ENCODE data around the gene AKT3. TPM values are rescaled to one million over a fixed set of nuclear protein-coding genes. Genes with fewer than 3 reads are reported as not detected.

AKT3 gene
- total RNA-seq, 1 experiment from 2014 or later: 40.4 TPM

DNA sequence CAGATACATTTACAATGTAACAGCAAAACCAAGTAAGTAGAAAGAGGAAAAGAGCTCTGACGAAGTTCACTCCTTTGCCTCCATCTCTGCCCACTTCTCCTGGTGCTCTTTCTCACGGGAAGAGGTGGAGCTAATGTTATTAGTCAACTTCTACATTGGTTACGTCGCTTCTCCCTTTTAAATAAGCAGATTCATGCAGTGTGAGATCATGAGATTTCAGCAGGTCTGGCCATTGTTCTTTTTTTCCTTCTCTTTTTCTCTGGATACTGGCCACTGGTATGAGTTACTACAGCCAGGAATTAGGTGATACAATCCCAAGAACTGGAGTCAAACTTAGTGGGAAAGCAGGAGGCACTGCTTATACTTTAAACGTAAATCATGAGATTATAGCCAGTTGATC lies 207.1 kb downstream of the AKT3 start:
- Histone ChIP-seq H3K9me3 (replicated peaks) (peaks cover 10% of the 10 kb centered on the region; the same call in 1 of the 2 replicates), H3K4me3 (no peak overlapping the region), H3K36me3 (peaks cover 16% of the 10 kb centered on the region; the same call in 1 of the 2 replicates), H3K27me3 (no peaks in the 10 kb centered on the region), H3K4me1 (no peaks in the 10 kb centered on the region), H3K27ac (no peak overlapping the region)
- DNase-seq: no peak

DNA sequence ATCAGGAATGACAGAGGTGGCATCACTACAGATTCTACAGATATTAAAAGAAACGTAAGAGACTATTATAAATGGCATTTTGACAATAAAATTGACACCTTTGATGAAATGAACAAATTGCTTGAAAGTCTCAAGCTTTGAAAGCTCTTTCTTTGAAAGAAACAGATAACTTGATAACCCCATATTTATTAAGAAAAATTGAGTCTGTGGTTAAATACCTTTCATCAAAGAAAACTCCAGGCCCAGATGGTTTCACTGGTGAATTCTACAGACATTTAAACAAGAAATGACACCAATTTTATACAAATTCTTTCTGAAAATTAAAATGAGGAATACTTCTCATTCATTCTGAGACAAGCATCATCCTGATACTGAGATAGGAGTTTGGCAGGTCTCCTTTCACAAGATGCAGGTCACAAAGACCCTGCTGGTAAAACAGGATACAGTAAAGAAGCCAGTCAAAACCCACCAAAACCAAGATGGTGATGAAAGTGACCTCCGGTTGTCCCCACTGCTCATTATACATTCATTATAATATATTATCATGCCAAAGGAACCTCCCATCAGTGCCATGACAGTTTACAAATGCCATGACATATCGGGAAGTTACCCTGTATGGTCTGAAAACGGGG lies 210.9 kb downstream of the AKT3 start:
- no peak overlapping the region for H3K27ac ChIP-seq
- no peaks in the 10 kb centered on the region for H3K27me3 ChIP-seq
- H3K36me3 ChIP-seq: peaks cover 12% of the 10 kb centered on the region; the same call in 1 of the 2 replicates
- 0 out of 2 replicates have a peak, but pooled peaks cover 3% of the 10 kb centered on the region for H3K9me3 ChIP-seq (replicated peaks)
- H3K4me1 ChIP-seq: no peaks in the 10 kb centered on the region
- no peak for DNase-seq
- H3K4me3 ChIP-seq: no peak overlapping the region

DNA sequence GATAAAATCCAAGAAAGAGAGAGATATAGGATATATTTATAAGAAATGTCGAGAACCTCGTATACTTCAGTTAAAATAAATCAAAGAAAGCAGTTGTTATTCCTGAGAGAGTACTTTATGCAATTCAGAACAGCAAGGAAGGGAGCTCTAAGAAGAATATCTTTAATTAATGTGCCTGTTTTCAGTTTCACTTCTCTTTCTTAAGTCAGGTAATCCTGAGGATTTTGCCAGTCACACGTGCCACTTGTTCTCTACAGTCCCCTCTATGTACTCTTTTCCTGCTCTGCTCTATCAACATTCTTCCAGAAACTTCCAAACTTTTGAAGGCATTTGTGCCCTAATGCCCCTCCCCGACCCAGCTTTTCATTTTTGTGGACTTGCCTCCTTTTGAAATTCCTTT lies 211.9 kb downstream of the AKT3 start:
- H3K36me3 ChIP-seq: peaks cover 12% of the 10 kb centered on the region; the same call in 1 of the 2 replicates
- H3K4me1 ChIP-seq: no peaks in the 10 kb centered on the region
- no peaks in the 10 kb centered on the region for H3K27me3 ChIP-seq
- no peak overlapping the region for H3K4me3 ChIP-seq
- H3K27ac ChIP-seq: no peak overlapping the region
- DNase-seq: no peak
- 0 out of 2 replicates have a peak, but pooled peaks cover 3% of the 10 kb centered on the region for H3K9me3 ChIP-seq (replicated peaks)

DNA sequence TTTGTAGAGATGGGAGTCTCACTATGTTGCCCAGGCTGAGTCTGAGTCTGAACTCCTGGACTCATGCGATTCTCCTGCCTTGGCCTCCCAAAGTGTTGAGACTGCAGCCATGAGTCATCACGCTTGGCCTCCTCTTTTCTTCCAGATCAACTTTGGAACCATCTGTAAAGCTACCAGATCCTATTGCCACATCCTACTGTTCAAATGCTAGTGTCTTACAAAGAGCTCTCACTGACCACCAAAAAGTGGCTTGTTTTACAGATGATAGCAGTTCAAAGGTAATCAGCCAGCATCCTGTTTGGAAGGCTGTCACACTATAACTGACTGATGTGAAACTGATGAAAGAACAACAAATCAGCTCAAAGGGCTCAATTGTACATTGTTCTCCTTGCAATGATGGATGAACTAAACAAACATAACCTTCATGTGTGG lies 221.6 kb downstream of the AKT3 start:
- Histone ChIP-seq H3K9me3 (replicated peaks) (peaks cover 5% of the 10 kb centered on the region; the same call in 1 of the 2 replicates), H3K4me3 (no peak overlapping the region), H3K36me3 (peaks cover 7% of the 10 kb centered on the region; the same call in 1 of the 2 replicates), H3K27ac (no peak overlapping the region), H3K4me1 (no peaks in the 10 kb centered on the region), H3K27me3 (no peaks in the 10 kb centered on the region)
- DNase-seq: no peak

DNA sequence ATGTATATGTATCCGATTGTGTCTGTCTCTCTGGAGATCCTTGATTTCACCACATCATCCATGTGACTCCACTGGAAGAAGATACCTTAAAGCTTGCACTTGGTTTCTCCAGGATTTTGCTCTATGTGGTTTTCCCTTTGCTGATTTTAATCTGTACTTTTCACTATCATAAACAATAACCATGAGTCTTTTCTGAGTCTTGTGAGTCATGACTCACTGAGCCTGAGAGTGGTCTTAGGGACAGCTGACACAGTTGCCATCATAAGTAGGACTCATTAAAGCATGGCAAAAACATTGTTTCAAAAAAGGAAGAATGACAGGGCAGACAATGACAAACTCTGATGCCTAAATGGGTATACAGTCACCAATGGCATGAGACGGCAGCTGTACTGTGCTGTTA lies 226.2 kb downstream of the AKT3 start:
- Histone ChIP-seq H3K27ac (no peak overlapping the region), H3K36me3 (peaks cover 9% of the 10 kb centered on the region), H3K4me3 (no peak overlapping the region), H3K9me3 (replicated peaks) (peaks cover 9% of the 10 kb centered on the region; the same call in 1 of the 2 replicates), H3K4me1 (no peaks in the 10 kb centered on the region), H3K27me3 (no peaks in the 10 kb centered on the region)
- no peak for DNase-seq

DNA sequence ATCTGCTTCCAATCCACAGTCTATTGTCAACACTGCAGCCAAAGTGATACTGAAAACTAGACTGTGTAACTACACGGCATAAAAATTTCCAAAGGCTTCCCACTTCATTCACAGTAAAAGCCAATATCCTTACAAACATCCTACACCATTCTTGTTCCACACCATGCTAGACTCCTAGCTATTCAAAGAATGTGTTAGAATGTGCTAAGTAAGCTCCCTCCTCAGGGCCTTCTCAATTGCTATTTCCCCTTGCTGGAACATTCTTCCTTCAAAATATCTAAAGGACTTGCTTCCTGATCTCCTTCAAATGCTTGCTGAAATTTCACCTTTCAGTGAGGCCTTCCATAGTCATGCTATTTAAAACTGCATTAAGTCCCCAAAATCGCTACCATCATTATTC lies 228.1 kb downstream of the AKT3 start:
- peaks cover 9% of the 10 kb centered on the region; the same call in 1 of the 2 replicates for H3K9me3 ChIP-seq (replicated peaks)
- no peak overlapping the region for H3K4me3 ChIP-seq
- H3K4me1 ChIP-seq: no peaks in the 10 kb centered on the region
- H3K27me3 ChIP-seq: no peaks in the 10 kb centered on the region
- H3K27ac ChIP-seq: no peak overlapping the region
- peaks cover 9% of the 10 kb centered on the region for H3K36me3 ChIP-seq
- no peak for DNase-seq

DNA sequence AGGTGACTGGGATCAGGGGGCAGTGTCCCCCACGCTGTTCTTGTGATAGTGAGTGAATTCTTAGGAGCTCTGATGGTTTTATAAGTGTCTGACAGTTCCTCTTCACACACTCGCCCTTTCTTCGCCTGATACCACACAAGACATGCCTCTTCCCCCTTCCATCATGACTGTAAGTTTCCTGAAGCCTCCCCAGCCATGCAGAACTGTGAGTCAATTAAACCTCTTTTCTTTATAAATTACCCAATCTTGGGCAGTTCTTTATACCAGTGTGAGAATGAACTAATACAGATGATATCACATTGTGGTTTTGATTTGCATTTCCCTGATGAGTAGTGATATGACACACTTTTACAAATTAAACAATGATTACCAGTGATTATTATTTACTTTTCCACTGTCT lies 229.9 kb downstream of the AKT3 start:
- no peak for DNase-seq
- Histone ChIP-seq H3K9me3 (replicated peaks) (peaks cover 9% of the 10 kb centered on the region; the same call in 1 of the 2 replicates), H3K36me3 (peaks cover 9% of the 10 kb centered on the region), H3K4me3 (no peak overlapping the region), H3K27me3 (no peaks in the 10 kb centered on the region), H3K4me1 (no peaks in the 10 kb centered on the region), H3K27ac (no peak overlapping the region)

DNA sequence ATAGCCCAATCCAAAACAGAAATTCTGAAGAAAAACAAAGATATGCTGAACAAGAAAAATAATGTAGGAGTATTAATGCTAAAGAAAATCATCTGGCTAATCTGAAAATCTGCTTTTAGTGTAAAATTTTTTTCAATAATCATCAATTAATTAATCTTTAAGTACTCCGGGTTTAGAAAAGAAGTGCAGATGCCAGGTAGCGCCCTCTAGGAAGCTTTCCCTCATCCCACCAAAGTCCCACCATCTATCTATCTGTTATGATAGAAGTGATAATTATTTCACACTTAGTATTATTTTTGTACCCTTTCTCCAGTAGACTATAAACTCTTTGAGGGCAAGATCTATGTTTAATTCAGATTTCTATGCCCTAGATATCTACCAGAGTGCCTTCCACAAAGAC lies 240.3 kb downstream of the AKT3 start:
- Histone ChIP-seq H3K9me3 (replicated peaks) (no peaks in the 10 kb centered on the region), H3K27ac (no peak overlapping the region), H3K27me3 (no peaks in the 10 kb centered on the region), H3K36me3 (peaks cover 8% of the 10 kb centered on the region; the same call in 1 of the 2 replicates), H3K4me1 (no peaks in the 10 kb centered on the region), H3K4me3 (no peak overlapping the region)
- no peak for DNase-seq

DNA sequence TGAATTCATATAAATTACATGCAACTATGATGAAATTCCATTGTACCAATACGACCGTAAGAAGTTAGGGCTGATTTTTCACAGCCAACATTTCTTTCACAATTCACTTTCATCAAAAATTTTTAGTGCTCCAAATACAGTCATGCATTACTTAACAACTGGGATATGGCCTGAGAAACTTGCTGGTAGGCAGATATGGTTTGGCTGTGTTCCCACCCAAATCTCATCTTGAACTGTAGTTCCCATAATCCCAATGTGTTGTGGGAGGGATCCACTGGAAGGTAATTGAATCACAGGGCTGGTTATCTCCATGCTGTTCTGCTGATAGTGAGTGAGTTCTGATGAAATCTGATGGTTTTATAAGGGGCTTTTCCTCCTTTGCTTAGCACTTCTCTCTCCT lies 244.4 kb downstream of the AKT3 start:
- DNase-seq: no peak
- peaks cover 12% of the 10 kb centered on the region for H3K36me3 ChIP-seq
- no peaks in the 10 kb centered on the region for H3K4me1 ChIP-seq
- no peak overlapping the region for H3K27ac ChIP-seq
- H3K9me3 ChIP-seq (replicated peaks): no peaks in the 10 kb centered on the region
- H3K27me3 ChIP-seq: no peaks in the 10 kb centered on the region
- no peak overlapping the region for H3K4me3 ChIP-seq

DNA sequence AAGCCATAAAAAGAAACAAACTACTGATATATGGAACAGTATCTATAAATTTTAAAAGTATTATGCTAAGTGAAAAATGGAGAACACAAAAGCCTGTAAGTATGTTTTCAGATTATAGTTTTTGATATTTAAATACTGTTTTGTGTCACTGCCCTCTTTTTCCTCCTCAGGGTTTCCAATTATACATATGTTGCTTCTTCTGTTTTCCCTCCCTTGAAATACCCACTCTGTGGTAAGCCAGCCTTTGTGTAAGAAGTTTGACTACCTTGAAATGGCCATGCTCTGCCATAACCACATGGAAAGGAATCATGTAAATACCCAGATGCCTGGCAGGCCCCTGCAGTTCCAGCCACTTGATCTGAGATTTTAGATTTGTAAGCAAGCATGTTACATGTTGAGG lies 248.3 kb downstream of the AKT3 start:
- no peak overlapping the region for H3K27ac ChIP-seq
- no peak for DNase-seq

DNA sequence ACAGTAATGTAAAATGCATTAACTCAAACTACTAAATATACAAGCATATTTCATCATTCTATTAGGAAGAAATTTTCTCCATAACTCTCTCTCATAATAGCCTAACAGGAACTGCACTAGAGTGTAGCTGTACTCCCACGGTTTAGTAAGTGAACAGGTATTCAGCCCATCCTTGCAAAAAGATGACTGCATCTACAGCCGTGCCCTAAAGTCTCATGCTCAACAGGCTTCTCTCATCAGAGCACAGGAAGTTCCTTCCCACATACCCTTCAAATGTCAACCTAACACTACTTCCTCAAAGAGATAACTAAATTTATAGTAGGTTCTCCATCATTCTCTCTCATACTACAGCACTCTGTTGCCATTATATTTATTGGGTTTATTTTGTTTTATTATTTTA lies 251.6 kb downstream of the AKT3 start:
- DNase-seq: no peak
- Histone ChIP-seq H3K27ac (no peak overlapping the region), H3K36me3 (peaks cover 11% of the 10 kb centered on the region), H3K4me1 (no peaks in the 10 kb centered on the region), H3K9me3 (replicated peaks) (no peaks in the 10 kb centered on the region), H3K4me3 (no peak overlapping the region), H3K27me3 (no peaks in the 10 kb centered on the region)

More for the DNA sequence above, 248.3 kb downstream of the AKT3 start:
- no peak overlapping the region for H3K4me3 ChIP-seq
- no peaks in the 10 kb centered on the region for H3K4me1 ChIP-seq
- no peaks in the 10 kb centered on the region for H3K27me3 ChIP-seq
- peaks cover 11% of the 10 kb centered on the region for H3K36me3 ChIP-seq
- H3K9me3 ChIP-seq (replicated peaks): no peaks in the 10 kb centered on the region

DNA sequence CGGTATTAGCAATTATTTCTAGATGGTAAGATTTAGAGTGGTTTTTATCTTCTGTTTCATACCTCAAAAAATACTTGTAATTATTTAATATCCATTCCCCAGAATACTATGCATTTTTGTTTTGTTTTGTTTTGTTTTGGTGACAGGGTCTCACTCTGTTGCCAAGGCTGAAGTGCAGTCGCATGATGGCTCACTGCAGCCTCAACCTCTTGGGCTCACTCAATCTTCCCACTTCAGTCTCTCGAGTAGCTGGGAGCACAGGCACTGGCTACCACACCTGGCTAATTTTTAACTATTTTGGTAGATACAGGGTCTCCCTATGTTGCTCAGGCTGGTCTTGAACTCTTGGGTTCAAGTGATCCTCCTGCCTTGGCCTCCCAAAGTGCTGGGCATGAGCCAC lies 252.7 kb downstream of the AKT3 start:
- no peaks in the 10 kb centered on the region for H3K27me3 ChIP-seq
- H3K4me3 ChIP-seq: no peak overlapping the region
- no peaks in the 10 kb centered on the region for H3K9me3 ChIP-seq (replicated peaks)
- H3K4me1 ChIP-seq: no peaks in the 10 kb centered on the region
- H3K36me3 ChIP-seq: peaks cover 11% of the 10 kb centered on the region
- DNase-seq: no peak
- no peak overlapping the region for H3K27ac ChIP-seq

DNA sequence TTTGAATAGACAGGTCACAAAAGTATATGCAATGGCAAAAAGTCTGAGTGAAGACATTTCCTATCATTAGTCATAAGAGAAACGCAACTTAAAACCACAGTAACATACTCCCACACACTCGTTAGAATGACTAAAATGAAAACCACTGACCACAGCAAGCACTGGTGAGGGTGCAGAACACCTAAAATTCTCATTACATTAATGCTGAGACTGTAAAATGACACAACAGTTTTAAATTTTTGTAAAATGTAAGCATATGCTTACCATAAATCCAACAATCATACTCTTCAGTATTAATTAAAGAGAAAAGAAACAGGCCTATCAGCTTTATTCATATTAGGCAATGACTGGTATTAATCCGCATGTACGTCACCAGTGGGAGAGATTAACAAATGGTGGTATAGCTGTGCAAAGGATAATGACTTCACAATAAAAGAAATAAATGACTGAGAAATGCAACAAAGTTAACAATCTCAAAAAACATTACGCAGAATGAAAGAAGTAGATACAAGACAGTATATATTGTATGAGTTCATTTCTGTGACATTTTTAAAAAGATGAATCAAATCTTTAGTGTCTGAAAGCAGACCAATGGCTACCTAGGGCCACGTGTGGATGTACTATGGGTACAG lies 253.5 kb downstream of the AKT3 start:
- H3K36me3 ChIP-seq: peaks cover 5% of the 10 kb centered on the region; the same call in 1 of the 2 replicates
- no peaks in the 10 kb centered on the region for H3K4me1 ChIP-seq
- H3K27me3 ChIP-seq: no peaks in the 10 kb centered on the region
- H3K4me3 ChIP-seq: no peak overlapping the region
- no peak overlapping the region for H3K27ac ChIP-seq
- no peaks in the 10 kb centered on the region for H3K9me3 ChIP-seq (replicated peaks)
- DNase-seq: no peak

DNA sequence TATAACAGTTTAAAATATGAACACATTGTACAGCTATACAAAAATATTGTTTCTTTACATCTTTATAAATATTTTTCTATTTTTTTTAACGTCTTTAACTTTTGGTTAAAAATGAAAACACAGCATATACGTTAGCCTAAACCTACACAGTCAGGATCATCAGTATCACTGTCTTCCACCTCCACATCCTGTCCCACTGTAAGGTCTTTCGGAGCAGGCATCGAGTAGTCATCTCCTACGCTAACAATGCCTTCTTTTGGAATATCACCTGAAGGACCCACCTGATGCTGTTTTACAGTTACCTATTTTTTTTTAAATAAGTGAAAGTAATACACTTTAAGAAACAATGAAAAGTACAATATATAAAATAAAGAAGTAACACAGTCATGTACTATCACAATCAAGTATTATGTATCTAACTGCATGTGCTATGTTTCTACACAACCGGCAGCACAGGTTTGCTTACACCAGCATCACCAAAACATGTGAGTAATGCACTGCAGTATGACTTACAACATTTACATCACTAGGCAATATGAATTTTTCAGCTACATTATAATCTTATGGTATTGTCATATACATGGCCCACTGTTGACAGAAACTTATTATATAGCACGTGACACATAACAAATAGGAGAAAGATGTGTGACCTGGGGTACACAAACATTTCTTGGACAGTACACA lies 254.4 kb downstream of the AKT3 start:
- H3K27me3 ChIP-seq: no peaks in the 10 kb centered on the region
- H3K36me3 ChIP-seq: peaks cover 5% of the 10 kb centered on the region; the same call in 1 of the 2 replicates
- H3K27ac ChIP-seq: no peak overlapping the region
- no peak overlapping the region for H3K4me3 ChIP-seq
- no peaks in the 10 kb centered on the region for H3K9me3 ChIP-seq (replicated peaks)
- DNase-seq: no peak
- no peaks in the 10 kb centered on the region for H3K4me1 ChIP-seq

DNA sequence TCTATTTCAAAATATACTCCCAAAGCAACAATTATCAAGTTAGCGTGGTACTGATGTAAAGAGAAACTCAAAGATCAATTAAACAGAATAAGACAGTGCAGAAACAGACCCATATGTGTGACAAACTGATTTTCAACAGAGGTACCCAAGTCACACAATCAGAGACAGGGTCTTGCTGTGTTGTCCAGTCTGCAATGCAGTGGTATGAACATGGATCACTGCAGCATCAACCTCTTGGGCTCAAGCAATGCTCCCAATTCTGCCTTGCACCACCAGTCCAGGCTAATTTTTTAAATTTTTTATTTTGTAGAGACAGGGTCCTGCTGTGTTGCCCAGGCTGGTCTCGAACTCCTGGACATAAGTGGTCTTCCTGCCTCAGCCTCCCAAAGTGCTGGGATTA lies 255.6 kb downstream of the AKT3 start:
- Histone ChIP-seq H3K27me3 (no peaks in the 10 kb centered on the region), H3K4me1 (no peaks in the 10 kb centered on the region), H3K4me3 (no peak overlapping the region), H3K36me3 (peaks cover 5% of the 10 kb centered on the region; the same call in 1 of the 2 replicates), H3K9me3 (replicated peaks) (no peaks in the 10 kb centered on the region; the same call in 1 of the 2 replicates), H3K27ac (no peak overlapping the region)
- DNase-seq: no peak
